HTR-8/SVneo (cell line): Measurements from ENCODE around the gene CNDP2.

Experiments used
- DNase-seq: peaks from one replicate; pipeline ENCODE4 v3.0.0; 2011; ENCODE audit warnings: low spot score, mixed read lengths; ENCODE audit not compliant: insufficient read length
- FAIRE-seq: peaks from 2 replicates; lab custom pipeline; 2011; peaks lifted over from hg19 to GRCh38; lab: Jason Lieb, UNC

The CNDP2 gene

DNA sequence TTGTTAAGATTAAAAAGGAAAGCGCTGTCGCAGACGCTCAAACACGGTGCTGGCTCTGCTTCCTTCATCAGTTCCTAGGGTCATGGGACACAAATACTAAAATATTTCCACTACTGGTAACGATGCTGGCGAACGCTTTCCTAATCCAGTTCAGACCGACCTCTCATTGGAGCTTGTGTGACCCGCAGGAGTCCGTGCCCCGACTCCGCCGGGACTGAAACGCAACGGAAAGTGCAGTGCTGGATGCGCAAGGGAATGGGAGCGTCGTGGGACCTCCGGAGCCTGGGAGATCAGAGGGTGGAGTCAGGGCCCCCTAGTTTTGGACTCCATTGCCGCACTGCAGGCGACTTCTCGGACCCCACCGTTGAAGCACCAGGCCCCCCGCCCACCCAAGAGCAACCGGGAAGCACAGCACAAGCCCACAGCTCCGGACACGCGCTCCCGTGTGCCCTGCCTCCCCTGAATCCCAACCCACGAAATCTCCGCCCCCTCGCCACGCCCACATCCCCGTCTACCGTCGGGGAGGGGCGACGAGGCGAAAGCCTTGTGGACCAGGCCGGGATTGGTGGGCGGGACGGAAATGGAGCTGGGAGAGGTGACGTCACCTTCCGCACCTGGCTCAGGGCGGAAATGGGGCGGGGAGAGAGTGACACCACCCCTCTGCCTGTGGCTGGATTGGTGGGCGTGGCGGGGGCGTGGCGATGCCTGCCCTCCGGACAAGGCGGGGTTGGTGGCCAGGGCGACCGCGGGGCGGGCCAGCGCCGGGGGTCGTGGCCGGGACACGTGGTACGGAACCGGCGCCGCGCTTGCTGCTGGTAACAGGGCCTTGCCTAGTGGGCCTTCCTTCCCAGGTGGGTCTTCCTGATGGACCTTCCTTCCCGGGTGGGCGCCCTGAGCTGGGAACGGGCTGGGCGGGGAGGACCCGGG, at the start of gene CNDP2:
TSS of gene CNDP2 (plus strand) at position 783 of the 927 bp plus-strand sequence. CDS start 3,611 bp downstream, outside the sequence.
- DNase-seq (peak; percentile 85), FAIRE-seq (peak; percentile 95)

DNA sequence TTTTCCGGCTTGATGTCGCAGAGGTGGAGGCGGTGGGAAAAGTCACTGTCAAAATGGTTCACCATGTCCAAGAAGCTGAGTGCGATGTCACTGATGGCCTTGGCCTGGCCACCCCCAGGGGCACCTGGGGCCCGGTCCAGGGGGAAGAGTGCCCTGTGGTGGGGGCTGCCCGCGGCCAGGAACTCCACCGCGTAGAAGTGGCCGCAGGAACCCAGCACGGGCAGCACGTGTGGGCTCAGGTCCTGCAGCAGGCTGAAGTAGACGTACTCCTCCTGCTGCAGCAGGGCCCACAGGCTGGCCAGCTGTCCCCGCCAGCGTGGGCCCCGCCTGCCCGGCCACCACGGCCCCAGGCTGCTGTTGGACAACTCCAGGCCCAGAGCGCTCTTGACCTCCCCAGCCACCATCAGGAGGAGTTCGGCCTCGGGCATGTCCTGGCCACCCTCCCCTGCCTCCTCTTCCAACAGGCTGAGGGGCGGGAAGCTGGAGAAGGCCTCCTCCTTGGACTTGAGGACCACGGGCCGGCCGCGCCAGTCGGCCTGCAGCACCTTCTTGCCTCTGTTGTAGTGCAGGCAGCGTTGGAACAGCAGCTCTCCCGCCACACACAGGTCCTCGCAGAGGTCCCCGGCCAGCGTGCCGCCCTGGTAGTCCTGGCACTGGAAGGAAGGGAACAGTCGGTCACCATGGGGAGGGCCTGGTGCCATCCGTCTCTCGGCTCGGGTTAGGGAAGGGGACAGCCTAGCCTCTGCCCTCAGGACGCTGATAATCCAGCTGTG, 49.3 kb upstream of the CNDP2 start:
- DNase-seq (no peak), FAIRE-seq (no peak)

- no peak for DNase-seq
- FAIRE-seq: no peak
Measured at GRCh38 chr18:74447404-74448152, 48.6 kb upstream of the CNDP2 start.

- FAIRE-seq: no peak
- no peak for DNase-seq
Measured at GRCh38 chr18:74450626-74451025, 45.5 kb upstream of the CNDP2 start.

DNA sequence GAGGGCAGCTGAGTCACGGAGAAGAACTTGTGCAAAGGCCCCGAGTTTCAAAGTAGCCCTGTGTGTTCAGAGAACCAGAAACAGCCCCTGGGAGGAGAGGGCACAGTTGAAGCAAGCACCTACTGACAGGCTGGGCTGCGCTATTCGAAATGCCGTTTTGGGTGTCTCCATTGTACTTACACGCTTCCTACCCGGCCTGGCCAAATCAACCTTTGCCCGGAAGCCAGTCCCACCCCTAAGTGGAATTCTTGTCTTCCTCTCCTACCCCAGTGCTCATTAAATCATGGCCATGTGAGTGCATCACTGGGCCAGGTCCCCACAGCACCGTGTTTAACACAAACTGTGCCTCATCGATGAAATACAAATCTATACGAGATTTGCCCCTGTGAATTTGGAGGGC, 45.0 kb upstream of the CNDP2 start:
- DNase-seq (no peak), FAIRE-seq (no peak)

- no peak for DNase-seq
- FAIRE-seq: no peak
Measured at GRCh38 chr18:74453016-74453566, 43.1 kb upstream of the CNDP2 start.

DNA sequence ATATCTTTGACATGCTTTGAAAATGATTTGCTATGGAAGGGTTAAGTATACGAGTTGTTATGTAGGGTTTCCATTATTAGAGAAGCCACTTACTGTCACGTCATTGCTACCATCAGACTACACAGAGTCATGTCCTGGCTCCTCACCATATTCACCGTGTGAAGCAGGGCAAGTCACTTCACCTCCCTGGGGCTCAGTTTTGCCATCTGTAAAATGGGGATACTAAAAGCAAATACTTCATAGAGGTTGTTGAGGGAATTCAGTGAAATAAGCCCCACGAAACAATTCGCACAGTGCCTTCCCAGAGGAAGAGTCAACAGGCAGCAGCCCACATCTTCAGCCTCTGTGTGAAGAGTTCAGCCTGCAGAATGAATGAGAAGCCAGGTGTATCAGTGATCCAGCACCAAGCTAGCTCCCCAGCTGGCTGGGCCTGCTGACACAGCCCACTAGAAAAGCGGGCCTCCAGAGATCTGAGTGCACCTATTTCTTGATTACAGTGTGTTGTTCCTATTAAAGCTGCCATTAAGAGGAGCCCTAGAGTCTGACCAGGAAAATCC, 42.4 kb upstream of the CNDP2 start:
- FAIRE-seq: no peak
- DNase-seq: no peak

DNA sequence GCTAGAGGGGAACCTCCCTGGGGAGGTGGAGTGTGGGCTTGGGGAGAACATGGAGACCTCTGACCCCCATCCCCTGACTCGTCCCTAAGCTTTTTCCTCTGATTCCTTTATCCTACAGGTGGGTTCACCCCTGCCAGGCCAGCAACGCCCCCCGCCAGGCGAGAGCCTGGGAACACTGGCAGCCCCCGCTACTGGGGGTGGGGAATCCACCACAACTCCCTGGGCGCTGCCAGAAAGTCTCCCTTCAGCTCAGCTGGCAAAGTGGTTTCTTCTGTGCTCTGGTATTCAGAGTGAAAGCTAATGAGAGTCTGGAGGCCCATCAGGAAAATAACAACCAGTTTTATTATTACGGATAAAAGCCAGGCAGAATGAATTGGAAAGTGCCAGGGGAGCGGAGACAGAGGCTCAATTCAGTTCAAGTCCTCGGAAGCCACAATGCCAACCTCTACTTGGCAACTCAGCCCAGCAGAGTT, 41.8 kb upstream of the CNDP2 start:
- FAIRE-seq: no peak

GRCh38 chr18:74455386-74455785, 40.8 kb upstream of the CNDP2 start:
- DNase-seq (no peak), FAIRE-seq (no peak)

More for the DNA sequence above, 41.8 kb upstream of the CNDP2 start:
- DNase-seq: no peak

DNA sequence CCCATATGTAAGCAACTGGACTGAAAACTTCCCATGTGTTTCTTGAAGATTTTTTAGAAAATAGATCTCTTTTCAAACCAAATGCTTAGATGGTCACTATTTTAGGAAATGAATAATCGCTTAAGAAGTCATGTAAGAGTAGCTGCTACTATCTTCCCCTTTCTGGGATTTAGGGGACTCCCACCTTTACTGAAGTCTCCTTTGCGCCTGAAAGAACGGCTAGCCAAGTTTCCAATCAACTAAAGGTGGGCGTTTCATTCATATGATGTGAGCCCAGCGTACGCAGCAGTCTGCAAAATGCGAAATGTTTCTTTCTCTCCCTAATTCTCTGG, 40.2 kb upstream of the CNDP2 start:
- FAIRE-seq (no peak), DNase-seq (no peak)

GRCh38 chr18:74456349-74457042, 39.7 kb upstream of the CNDP2 start:
- DNase-seq (no peak), FAIRE-seq (no peak)

GRCh38 chr18:74457043-74457724, 39.0 kb upstream of the CNDP2 start, which contains the start of gene DIPK1C:
TSS of gene DIPK1C (minus strand) at chr18:74457308. CDS start at chr18:74457259, 49 bp downstream.
- no peak for FAIRE-seq
- DNase-seq: no peak

GRCh38 chr18:74457725-74458421, 38.3 kb upstream of the CNDP2 start:
- DNase-seq (no peak), FAIRE-seq (no peak)

GRCh38 chr18:74459889-74460288, 36.3 kb upstream of the CNDP2 start:
- no peak for FAIRE-seq
- DNase-seq: no peak

GRCh38 chr18:74460825-74461224, 35.3 kb upstream of the CNDP2 start:
- FAIRE-seq: no peak
- no peak for DNase-seq

GRCh38 chr18:74463254-74463653, 32.9 kb upstream of the CNDP2 start:
- FAIRE-seq (no peak), DNase-seq (no peak)

- FAIRE-seq (no peak), DNase-seq (no peak)
Measured at GRCh38 chr18:74463983-74464382, 32.2 kb upstream of the CNDP2 start.

DNA sequence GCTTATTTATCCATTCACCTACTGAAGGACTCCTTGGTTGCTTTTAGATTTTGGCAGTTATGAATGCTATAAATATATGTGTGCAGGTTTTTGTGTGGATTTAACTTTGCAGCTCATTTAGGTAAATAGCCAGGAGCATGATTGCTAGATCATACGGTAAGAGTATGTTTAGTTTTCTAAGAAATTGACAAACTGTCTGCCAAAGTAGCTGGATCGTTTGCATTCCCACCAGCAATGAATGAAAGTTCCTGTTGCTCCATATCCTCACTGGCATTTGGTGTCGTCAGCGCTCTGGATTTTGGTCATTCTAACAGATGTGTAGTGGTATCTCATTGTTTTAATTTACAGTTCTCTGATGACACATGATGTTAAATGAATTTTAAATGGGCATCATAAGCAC, 30.4 kb upstream of the CNDP2 start:
- DNase-seq (no peak), FAIRE-seq (no peak)
